Mesenteric fat pad (tissue), 1 donor: ENCODE measurements around the gene DCDC2C. TPM values are rescaled to one million over a fixed set of nuclear protein-coding genes. Genes with fewer than 3 reads are reported as not detected.
"Not testable (repeated sequence)": the region's sequence is repeated elsewhere in the genome, so short reads cannot be mapped to it uniquely, and the experiment has no call there.

ENCODE experiments used
- DNase-seq: peaks from one replicate; pipeline ENCODE4 v3.0.0-alpha.2; 2020; ENCODE audit warnings: low spot score
- long read RNA-seq: library from polyadenylated mRNA; unstranded; transcript quantifications from one replicate; pipeline ENCODE4 v2.0.0, GENCODE V29; 2020
- total RNA-seq: library from RNA; stranded (reverse); fragmentation: NEBNext Ultra II Directional; extraction: Animal tissue kit (Norgen Biotek cat#: 25700); gene quantifications from one replicate; pipeline ENCODE4 v1.2.1, GENCODE V29; 2021
- donor health status: DM: yes; HTN: yes; CAD: no.

DCDC2C gene, protein sequence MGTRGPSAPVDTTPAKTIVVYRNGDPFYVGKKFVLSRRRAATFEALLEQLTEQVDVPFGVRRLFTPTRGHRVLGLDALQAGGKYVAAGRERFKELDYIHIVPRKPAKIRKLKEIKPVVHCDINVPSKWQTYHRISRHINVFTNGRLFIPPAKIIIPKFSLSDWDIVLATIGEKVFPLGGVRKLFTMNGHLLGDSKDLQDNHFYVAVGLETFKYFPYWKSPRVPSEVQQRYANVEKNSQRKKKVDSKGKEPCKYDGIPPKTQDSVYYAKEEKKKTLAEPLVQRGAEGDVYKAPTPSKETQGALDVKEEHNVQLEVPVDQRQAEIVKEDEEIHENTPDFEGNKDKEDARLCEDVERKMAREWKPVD
- total RNA-seq = not detected
- long read RNA-seq = 0 reads

DNA sequence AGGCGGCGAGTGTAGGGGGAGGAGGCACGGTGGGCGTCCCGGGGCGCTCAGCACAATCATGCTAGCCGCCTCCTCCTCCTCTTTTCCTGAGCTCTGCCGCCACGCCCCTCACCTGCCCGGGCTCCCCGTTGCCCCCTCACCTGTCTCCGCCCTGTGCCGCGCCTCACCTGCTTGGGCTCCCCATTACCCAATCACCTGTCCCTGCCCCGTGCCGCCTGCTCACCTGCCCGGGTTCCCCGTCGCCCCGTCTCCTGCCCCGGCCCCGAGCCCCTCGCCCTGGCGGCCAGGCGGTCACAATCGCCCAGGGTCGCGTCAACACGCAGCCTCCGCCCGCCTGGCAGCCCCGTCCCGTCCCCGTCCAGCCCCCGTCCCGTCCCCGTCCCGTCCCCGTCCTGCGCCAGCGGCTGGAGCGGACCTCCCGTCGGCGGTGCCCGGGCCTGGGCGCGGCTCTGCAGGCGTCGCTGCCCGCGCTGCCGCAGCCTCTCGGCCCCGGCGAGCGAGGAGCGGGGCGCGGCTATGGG is at the start of gene DCDC2C:
DCDC2C (plus strand) TSS at position 340 of the 521 bp plus-strand sequence; CDS start at position 517, 177 bp downstream.
- DNase-seq = no peak

DNA sequence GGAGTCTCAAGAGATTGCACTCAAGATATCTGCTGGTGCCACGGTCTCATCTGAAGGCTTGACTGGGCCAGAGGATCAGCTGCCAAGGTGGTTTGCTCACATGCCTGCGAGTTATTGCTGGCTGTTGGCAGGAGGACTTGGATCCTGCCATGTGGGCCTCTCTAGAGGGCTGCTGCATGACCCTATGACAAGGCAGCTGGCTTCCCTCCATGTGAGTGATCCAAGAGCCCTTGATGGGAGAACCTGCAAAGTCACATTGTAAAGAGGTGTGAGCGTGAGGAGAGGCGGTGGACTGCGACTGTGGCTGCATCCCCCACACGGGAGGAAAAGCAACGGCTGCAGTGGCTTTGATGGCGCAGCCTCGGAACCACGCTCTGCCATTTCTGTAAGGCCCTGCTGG is 49.4 kb upstream of the DCDC2C start:
- DNase-seq = no peak

DNA sequence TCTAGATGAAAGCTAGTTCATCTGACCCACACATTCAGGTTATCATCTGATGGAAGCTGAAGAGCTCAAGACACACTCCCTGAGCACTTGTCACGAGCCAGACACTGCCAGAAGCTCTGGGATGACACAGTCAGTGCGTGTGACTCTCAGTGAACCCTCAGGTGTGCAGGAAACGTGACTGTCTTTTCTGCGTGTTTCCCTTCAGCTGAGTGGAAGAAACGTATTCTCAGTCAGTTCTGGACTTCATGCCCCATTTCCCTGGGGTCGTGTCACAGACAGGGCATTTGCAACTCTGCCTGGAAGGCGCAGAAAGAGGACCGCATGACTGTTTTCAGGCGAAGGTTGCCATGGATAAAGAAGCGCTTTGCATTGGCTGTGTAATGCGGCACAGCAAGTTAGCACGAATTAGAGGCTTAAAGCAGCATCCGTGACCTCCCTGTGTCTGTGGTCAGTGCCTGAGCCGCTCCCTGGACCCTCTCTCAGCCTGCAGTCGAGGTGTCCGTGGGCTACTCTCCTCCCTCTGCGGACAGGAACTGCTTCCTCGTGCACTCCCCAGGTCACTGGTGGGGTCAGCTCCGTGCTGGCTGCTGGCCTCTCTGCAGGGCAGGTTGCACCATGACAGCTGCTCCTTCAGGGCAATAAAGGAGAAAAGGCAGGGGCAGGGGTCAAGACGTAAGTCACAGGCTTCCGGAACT is 48.7 kb upstream of the DCDC2C start:
- no peak for DNase-seq

DNA sequence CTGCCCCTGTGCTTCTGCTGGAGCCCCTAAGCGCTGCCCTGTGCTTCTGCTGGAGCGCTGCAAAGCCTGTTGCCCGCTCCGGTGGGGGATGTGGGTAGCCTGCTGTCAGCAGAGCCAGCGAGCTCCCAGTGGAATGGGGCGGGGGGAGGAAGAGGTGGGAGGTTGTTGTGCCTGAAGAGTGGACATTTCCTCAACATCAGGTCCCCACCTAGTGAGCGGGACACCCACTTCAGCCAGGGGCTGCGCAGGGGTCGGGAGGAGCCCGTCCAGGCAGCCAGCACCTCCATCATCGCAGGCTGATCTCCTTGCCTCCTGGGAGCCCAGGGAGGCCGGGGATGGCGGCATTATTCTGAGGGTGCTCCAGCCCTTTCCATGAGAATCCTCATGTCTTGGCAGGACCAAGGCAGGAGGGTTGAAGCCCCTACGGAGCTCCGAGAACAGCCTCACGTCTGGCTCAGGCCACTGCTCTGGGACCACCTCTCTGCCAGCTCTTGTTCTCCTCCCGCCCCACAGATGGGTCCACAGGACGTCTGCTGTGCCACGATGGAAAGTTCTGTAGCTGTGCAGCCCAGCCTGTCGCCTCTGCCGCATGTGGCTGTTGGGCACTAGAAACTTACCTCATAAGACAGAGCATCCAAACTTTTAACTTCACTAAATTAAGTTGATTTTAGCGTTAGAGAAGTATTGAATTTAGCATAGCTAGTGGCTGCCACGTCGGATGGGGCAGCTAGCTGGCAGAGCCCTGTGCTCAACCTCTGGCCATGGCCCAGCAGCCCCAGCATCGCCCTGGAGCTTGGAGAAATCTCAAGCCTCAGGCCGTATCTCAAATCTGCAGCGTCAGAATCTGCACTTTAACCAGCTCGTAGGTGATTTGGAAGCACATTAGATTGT is 47.3 kb upstream of the DCDC2C start:
- DNase-seq = no peak

DNA sequence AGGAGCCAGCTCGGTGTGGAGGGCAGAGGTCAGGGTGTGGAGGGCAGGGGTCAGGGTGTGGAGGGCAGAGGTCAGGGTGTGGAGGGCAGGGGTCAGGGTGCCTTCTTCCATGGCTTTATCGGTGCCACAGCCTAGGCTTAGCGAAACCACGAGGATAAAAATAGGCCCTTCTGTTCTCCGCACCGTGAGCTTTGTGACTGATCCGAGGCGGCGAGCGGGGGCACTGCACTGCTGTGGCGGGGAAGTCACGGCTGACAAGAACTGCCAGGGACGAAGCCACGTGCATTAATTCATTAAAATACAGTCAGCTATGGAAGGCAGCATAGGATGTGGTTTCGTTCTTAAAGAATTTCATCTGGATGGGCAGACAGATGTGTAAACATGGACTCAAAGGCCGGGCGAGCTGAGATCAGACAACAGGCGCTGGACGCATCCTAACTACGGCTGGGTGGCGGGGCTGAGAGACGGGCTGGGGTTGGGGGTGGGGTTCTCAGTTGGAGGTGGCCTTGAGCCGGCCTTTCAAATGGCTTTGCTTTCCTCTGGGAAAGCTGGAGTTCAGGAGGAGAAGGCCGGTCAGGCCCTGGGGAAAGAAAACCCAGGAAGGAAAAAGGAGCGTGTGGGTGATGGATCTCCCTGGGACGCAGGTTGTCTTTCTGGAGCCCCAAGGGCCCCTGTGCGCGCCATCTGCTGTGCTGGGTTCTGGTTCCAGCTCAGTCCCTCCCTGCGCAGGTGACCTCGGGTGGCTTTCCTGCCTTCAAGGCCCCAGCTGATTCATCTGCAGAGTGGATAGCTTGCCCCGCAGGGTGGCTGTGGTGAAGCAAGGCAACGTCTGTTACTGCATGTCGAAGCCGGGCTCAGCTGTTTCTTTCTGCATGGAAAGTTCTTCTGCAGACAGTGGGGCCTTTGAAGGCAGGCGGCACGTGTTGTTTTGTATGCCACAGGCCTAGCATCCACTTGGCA is 46.3 kb upstream of the DCDC2C start:
- no peak for DNase-seq

DNA sequence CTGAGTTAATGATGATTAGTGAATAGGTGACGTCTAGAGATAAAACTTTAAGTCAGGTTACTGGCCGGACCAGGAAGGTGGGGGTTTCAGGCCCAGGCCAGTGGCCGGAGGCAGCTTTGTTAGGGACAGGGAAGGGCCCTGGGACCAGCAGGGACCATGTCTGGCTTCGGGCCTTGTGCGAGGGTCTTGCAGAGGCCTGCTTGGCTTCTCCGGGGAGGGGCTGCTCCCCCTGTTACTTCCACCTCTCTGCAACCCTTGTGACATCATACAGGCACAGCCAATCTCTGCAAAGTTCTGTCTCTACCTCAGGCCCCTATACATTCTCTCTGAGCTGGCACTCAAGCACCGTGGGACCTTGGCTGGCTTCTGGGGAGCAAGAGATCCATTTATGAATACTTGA is 45.5 kb upstream of the DCDC2C start, which contains the start of gene ALLC:
ALLC (plus strand) TSS at position 320 of the 400 bp plus-strand sequence. CDS start 12,958 bp downstream, outside the sequence.
- no peak for DNase-seq

DNA sequence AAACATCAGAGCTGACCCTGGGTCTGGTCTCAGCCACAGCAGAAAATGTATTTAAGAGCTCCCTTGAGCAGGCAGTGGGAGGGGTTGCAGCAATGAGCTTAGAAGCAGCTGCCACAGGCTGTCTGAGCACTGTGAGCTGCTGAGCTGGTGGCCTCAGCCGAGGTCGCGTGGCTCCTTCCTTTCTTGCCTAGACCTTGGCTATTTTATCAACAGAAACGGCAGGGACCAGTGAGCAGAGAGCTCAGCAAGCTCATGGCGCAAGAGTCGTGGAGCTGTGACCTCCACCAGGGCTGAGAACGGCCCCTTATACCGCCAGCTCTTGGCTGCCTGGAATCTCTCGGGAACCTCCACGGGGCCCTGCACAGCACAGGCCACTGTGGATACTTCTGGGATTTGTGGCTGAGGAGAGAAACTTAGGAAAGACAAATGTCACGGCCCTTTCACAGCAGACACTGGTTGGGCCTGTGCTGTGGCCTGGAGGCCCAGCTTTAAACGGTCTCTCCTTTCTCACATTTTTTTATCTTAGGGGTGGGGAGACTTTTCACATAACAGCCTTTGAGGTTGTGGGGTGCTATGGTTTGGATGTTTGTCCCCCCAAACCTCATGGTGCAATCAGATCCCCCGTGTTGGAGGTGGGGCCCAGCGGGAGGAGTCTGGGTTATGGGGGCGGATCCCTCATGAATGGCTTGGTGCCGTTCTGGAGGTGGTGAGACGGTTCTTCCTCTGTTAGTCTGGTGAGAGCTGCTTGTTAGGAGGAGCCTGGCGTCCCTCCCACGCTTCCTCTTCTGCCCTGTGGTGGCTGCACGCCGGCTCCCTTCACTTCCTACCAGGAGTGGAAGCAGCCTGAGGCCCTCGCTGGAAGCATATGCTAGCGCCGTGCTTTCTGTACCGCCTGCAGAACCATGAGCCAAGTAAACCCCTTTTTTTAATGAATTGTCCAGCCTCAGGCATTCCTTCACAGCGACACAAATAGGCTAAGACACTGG is 43.6 kb upstream of the DCDC2C start:
- DNase-seq = no peak

DNA sequence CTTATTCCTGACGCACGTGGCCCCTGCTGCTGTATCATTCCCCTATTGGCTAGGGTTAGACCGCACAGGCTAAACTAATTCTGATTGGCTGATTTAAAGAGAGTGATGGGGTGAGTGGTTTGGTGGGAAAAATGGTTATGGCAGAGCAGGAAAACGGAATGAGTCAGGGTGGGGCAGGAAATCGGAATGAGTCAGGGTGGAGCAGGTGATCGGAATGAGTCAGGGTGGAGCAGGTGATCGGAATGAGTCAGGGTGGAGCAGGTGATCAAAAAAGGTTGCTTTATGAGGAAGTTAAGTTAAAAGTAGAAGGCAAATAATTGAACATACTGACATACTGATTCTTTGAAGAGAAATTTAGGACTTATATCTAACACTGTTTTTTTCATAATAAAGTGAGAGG is 42.7 kb upstream of the DCDC2C start:
- not testable (repeated sequence) for DNase-seq

DNA sequence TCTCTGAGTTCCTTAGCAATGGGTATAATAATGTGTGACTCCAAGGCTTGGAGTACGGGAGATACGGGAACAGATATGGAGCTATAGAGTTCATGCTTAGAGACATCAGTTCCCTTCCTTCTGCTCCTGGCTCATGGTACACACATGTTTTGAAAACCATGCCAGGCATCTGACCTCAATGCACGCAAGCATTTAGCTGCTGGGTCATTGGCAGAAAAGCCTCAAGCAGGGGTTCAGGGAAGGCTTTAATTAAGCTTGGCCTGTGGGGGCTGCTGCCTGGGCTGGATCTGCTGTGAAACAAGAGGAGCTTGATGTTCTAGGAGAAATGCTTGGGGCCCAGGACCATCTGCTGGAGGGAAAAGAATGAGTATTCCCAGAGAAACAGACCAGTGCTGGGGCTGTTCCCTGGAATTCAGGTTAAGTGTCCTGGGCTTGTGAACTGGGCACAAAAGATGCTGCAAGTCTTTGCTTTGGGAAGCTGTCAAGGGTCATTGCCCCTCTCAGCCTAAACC is 42.2 kb upstream of the DCDC2C start:
- DNase-seq = peak; percentile 60

DNA sequence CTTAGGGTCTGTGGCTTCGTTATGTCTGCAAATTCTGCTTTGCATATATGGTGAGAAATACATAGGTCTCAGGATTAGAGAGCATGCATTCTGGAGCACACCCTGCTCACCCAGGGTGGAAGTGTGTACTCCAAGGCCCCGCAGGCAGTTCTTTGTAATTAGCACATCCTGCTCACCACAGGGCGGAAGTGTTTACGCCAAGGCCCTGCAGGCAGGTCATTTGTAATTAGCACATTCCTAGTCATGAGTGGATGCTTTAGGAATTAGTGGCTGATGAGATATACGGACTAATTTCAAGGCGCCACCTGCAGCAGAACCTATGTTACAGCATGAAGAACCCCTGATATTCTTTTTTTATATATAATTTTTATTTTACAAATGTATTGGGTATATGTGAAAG is 41.1 kb upstream of the DCDC2C start:
- DNase-seq = no peak

DNA sequence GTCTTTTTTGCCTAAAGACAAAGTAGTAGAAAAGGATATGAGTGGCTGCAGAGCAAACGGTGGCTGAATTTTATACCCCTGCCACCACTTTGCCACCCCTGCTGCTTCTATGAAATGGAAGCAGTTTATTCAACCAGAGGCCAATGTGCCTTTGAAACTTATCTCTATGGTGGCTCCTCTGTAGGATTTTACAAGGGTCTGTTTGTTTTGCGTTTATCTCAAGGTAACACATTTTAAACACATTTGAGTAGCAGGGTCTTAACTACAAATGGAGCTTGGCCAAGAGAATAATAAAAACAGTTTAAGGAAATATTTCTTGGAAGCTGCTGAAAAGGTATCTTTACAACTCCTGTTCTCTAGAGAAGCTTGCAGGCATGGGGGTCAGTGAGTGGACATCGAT is 39.3 kb upstream of the DCDC2C start:
- no peak for DNase-seq

DNA sequence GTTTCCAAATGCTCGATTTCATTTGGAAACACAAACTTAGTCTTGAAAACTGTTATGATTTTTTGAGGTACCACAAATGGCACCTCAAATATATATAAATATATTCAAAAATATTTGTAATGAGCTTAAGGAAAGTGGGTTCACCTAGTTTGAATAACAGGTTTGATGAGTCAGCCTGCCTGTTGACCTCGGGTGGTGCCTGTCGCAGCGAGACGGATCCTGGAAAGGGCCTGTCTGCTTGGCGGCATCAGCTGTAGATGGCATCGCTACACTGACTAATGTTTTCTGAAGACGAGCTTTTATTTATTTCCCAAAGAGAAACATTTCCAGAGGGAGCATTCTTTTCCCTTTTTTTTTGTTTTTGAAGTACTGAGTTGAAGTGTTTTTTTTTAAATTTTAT is 38.5 kb upstream of the DCDC2C start:
- peak; percentile 55 for DNase-seq

DNA sequence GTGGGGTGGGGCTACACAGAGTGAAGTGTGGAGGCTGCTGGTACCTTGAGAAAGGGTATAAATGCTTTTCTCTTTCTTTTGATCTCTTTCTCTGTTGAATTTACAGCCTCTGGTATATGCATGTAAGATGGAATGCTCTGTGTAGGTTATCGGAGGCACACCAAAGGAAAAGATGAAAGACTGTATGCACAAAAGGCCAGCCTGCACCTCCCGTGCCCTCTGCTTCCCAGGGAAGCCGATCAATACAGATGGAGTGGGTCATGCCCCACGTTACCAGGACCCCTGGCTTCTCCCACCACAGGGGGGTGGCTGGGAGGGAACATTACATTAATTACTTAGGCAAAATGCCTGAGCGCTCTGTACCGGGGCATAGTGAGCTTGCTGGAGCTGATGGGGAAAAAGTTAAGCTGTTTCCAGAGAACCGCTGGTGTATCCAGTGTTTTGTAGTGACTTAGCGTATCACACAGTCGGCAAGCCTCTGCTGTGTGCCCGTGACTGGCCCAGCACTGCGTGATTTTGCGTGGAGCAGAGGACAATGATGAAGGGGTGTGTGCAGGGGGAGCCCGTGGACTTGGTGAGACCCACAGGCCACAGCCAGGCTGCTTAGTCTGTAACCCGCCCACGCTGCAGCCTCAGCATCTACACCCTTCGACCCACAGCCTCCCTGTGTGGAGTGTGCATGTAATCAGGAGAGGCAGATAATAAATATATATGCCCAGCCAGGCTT is 37.3 kb upstream of the DCDC2C start:
- DNase-seq = peak; percentile 47

DNA sequence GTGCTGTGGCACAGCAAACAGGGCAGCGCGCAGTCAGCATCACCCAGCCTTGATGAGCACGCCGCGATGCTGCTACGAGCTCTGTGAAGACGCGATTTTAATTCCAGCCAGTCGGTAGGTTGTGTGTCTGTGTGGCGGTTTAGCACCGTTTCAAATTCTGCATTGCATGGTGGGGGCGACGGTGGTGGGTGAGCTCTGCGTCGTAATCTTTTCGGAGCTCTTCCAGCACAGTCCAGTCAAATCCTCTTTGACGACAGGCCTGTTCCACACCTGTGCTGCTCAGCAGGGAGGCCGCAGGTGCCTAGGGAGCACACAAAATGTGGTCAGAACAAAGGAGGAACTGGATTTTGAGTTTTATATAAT is 36.8 kb upstream of the DCDC2C start:
- peak; percentile 73 for DNase-seq

DNA sequence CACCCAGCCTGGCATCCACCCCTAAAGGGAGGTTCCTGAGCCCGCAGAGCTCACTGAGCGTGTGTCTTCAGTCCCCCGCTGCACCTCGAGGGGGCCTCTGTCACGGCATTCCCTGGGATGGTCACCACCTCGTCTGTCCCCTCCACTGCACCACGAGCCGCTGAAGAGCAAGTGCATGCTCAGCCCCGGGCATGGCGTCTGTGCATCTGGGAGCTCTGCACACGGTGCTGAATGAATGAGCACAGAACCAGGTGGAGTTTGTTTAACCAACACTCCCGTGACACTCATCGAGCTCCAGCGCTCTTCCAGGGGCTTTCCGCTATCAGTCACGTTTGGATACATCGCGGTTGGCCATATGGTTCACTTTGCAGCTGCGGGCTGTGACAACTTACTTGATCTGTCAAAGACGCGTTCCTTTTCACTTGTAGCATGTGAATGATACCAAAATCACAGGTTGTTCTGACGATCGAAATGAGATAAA is 36.2 kb upstream of the DCDC2C start:
- DNase-seq = peak; percentile 78

DNA sequence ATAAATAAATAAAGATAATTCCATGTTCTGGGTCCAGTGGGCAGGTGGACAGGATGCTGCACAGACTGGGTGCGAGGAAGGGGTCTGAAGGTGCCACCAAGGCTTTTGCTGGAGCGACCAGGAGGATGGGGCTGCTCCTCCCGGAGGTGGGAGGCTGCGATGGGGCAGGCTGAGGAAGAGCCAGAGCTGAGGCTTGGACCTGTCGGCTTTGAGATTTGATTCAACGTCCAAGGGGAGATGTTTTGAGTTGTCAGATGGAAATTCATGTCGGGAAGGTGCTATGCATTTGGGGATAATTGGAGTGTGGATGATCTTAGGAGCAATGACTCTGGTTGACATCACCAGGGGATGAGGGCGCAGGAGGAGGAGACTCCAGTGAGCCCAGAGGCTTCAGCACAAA is 33.7 kb upstream of the DCDC2C start:
- peak; percentile 55 for DNase-seq

DNA sequence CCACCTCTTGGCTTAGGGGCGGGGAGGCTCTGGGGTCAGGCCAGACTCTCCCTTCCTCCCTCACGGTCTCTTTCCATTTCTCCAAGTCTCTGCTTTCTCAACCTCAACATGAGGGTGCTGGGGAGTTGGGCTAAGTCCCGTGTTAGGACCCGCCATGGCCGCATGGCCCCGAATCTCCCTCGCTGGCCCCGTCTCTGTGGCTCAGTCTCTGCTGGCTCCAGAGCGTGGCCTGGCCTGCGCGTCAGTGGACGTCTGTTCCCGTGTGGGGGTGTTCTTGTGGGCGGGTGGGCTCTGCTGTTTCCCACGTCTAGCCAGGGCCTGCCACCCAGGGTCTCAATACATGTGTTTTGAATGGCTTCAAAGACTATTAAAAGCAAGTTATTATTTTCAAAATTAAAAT is 33.0 kb upstream of the DCDC2C start:
- peak; percentile 88 for DNase-seq

DNA sequence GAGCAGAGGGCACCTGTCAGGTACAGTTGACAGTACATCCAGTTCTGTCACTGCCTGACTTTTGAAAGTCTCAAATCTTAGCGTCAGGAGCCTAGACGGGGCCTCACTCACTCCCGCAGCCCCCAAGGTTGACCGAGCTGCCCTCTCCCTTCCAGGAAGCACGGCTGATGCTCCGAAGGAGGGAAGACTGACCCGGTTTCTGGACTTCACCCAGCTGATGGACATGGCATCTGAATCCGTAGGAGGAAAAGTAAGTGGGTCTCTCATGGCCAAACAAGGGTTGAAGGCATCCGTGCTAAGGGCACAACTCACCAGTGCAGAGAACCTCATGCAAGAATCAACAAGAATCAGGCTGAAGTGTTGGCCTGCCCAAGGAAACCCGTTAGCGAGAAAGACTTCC is 32.4 kb upstream of the DCDC2C start:
- DNase-seq = peak; percentile 57
